Transverse colon (tissue), 4 donors: ENCODE measurements around the gene C12orf60. TPM values are rescaled to one million over a fixed set of nuclear protein-coding genes. Genes with fewer than 3 reads are reported as not detected.

Experiments used
- DNase-seq: peaks from one replicate; pipeline ENCODE4 v3.0.0-alpha.2; 2019
- H3K27ac ChIP-seq, 4 donors: fragments of 200-600 bp; sonication (generic); 2 replicates each; pipeline ENCODE4 v1.5.1; 2016 to 2018; ENCODE audit warnings: inconsistent platforms in 4 of 4
- H3K27me3 ChIP-seq: fragments of 200-600 bp; sonication (generic); 2 replicates; pipeline ENCODE4 v1.5.1; 2017; ENCODE audit warnings: inconsistent platforms
- H3K36me3 ChIP-seq, 4 donors: fragments of 200-600 bp; sonication (generic); 2 replicates each; pipeline ENCODE4 v1.5.1; 2017 to 2019; ENCODE audit warnings: inconsistent platforms in 4 of 4
- H3K4me1 ChIP-seq, 4 donors: fragments of 200-600 bp; sonication (generic); 2 replicates each; pipeline ENCODE4 v1.5.1; 2017 to 2020; ENCODE audit warnings: inconsistent platforms in 4 of 4
- H3K4me3 ChIP-seq, 4 donors: fragments of 200-600 bp; sonication (generic); 1 replicate in 1 of 4; 2 replicates in 3 of 4; pipeline versions ENCODE4 v1.5.1 to v1.6.1; 2017 to 2019; ENCODE audit warnings: inconsistent platforms in 4 of 4
- H3K9me3 ChIP-seq, 2 donors: fragments of 200-600 bp; sonication (generic); 2 replicates each; pipeline ENCODE4 v1.5.1; 2017 to 2019; ENCODE audit warnings: inconsistent platforms in 2 of 2
- CTCF ChIP-seq, 5 experiments: fragments of 200-600 bp in 3 of 5; fragments of 450-650 bp in 2 of 5; sonication (generic) in 3 of 5; IDR thresholded peaks; 1 replicate in 2 of 5; 2 replicates in 3 of 5; pipeline ENCODE4 v1.5.1; 2016 to 2017; ENCODE audit warnings: antibody characterized with exemption in 5 of 5, inconsistent platforms in 3 of 5, mild to moderate bottlenecking in 2 of 5, moderate library complexity in 1 of 5
- EP300 ChIP-seq: sonication (generic); formaldehyde crosslinking; IDR thresholded peaks from one replicate; pipeline ENCODE4 v1.6.1; 2017; ENCODE audit warnings: antibody characterized with exemption, low read depth
- POLR2A ChIP-seq: fragments of 450-650 bp; IDR thresholded peaks from one replicate; pipeline ENCODE4 v1.6.1; 2016; ENCODE audit warnings: antibody characterized with exemption, mild to moderate bottlenecking, moderate library complexity
- POLR2AphosphoS5 ChIP-seq, 3 donors: sonication (generic); formaldehyde crosslinking; IDR thresholded peaks; one replicate each; pipeline ENCODE4 v1.6.1; 2016; ENCODE audit warnings: antibody characterized with exemption in 3 of 3
- WGBS, 2 donors: methylation state at CpG; one replicate each; pipeline ENCODE4 v1.1.5; 2018; ENCODE audit warnings: low coverage in 1 of 2; 5-methylcytosine and 5-hydroxymethylcytosine counted together
- in situ Hi-C, 4 donors: fragments of 200-750 bp; cut with MboI; loops; one replicate each; pipeline versions ENCODE4 v1.15.0 to v1.15.1; 2017; ENCODE audit warnings: low sequenced_read_pairs in 3 of 4, low pct_ligation_motif_present in 1 of 4, low pct_unique_long_range_greater_than_20kb in 1 of 4
- intact Hi-C: fragments of 100-400 bp; cut with DNase I; formaldehyde crosslinking; loops from one replicate; pipeline ENCODE4 v1.15.1; 2023; ENCODE audit warnings: low total_unique reads
- total RNA-seq, 4 donors: library from RNA; depleted of rRNA; stranded (reverse); fragments of >200 nt; gene quantifications; one replicate each; pipeline ENCODE4 v1.1.0, GENCODE V29; 2016

The C12orf60 gene
- total RNA-seq, 4 donors from 2014 or later, result 0.55 to 0.95 TPM; not detected in 2

- 81 to 89% methylated on average over 3 of the region's 3 CpGs for WGBS, 2 donors
- TF ChIP-seq CTCF (IDR thresholded peaks at IDR 0.05) (no peak), POLR2A (no peak), POLR2AphosphoS5 (IDR thresholded peaks at IDR 0.05) (no peak), EP300 (no peak)
Observed at GRCh38 chr12:14833336-14833735, 29.9 kb downstream of the C12orf60 start.

GRCh38 chr12:14833952-14834351, 30.5 kb downstream of the C12orf60 start:
- in situ Hi-C loops, result loop anchor here in 2 of 4 donors (25.0 kb wide), 2 partner anchors 428 to 678 kb away; no protein-coding TSS in a partner anchor
- no peaks in the 10 kb centered on the region for H3K9me3 ChIP-seq
- no peaks in the 10 kb centered on the region for H3K27me3 ChIP-seq
- WGBS, 2 donors, result 42 to 63% methylated on average over 1 of the region's 1 CpG
- no peak overlapping the region for H3K27ac ChIP-seq
- TF ChIP-seq POLR2A (no peak), EP300 (no peak), POLR2AphosphoS5 (IDR thresholded peaks at IDR 0.05) (no peak), CTCF (IDR thresholded peaks at IDR 0.05) (no peak)
- H3K36me3 ChIP-seq, result no peaks in the 10 kb centered on the region
- no peak for DNase-seq
- no peaks in the 10 kb centered on the region for H3K4me1 ChIP-seq
- no peak overlapping the region for H3K4me3 ChIP-seq
- intact Hi-C loops, result no loop called here

More at GRCh38 chr12:14833336-14833735, 29.9 kb downstream of the C12orf60 start:
- DNase-seq, result no peak
- intact Hi-C loops, result no loop called here
- Histone ChIP-seq H3K27ac (no peak overlapping the region), H3K4me3 (no peak overlapping the region), H3K4me1 (no peaks in the 10 kb centered on the region), H3K36me3 (no peaks in the 10 kb centered on the region), H3K9me3 (no peaks in the 10 kb centered on the region), H3K27me3 (no peaks in the 10 kb centered on the region)
- in situ Hi-C loops, result loop anchor here in 2 of 4 donors (25.0 kb wide), 2 partner anchors 429 to 679 kb away; no protein-coding TSS in a partner anchor

- no peak for DNase-seq
- no peaks in the 10 kb centered on the region for H3K36me3 ChIP-seq
- no peak overlapping the region for H3K27ac ChIP-seq
- no peaks in the 10 kb centered on the region for H3K9me3 ChIP-seq
- no peak for TF ChIP-seq POLR2AphosphoS5 (IDR thresholded peaks at IDR 0.05)
- TF ChIP-seq POLR2A, result no peak
- no peak for TF ChIP-seq EP300
- TF ChIP-seq CTCF (IDR thresholded peaks at IDR 0.05), result no peak
- no peaks in the 10 kb centered on the region for H3K4me1 ChIP-seq
- no peak overlapping the region for H3K4me3 ChIP-seq
- intact Hi-C loops, result no loop called here
- no peaks in the 10 kb centered on the region for H3K27me3 ChIP-seq
- in situ Hi-C loops, result loop anchor here in 2 of 4 donors (25.0 kb wide), 2 partner anchors 428 to 678 kb away; no protein-coding TSS in a partner anchor
Observed at GRCh38 chr12:14834509-14834908, 31.0 kb downstream of the C12orf60 start.

- peaks cover 1 to 17% (median 3%) of the 10 kb centered on the region in 4 donors for H3K4me1 ChIP-seq
- H3K27ac ChIP-seq, result no peak overlapping the region
- 53 to 79% methylated on average over 4 to 7 of the region's 7 CpGs for WGBS, 2 donors
- intact Hi-C loops (no loop called here), in situ Hi-C loops (loop anchor here in 2 of 4 donors (25.0 kb wide), 2 partner anchors 426 to 676 kb away; no protein-coding TSS in a partner anchor)
- no peaks in the 10 kb centered on the region for H3K9me3 ChIP-seq
- no peak for DNase-seq
- H3K27me3 ChIP-seq, result no peaks in the 10 kb centered on the region
- TF ChIP-seq CTCF (IDR thresholded peaks at IDR 0.05), result no peak
- TF ChIP-seq POLR2AphosphoS5 (IDR thresholded peaks at IDR 0.05), result no peak
- no peak for TF ChIP-seq POLR2A
- TF ChIP-seq EP300, result no peak
- H3K4me3 ChIP-seq, result no peak overlapping the region
- H3K36me3 ChIP-seq, result no peaks in the 10 kb centered on the region
Observed at GRCh38 chr12:14836336-14837210, 33.1 kb downstream of the C12orf60 start.
